CD14-positive monocyte (primary cell): ENCODE data around the gene CCDC167. TPM values are rescaled to one million over a fixed set of nuclear protein-coding genes. Genes with fewer than 3 reads are reported as not detected.

Source experiments
- DNase-seq, 3 donors: peaks; one replicate each; pipeline ENCODE4 v3.0.0-alpha.2; 2011 to 2022
- H2AFZ ChIP-seq: 2 replicates; pipeline ENCODE4 v1.6.0; 2012; ENCODE audit warnings: mild to moderate bottlenecking, low read depth, low read length, inconsistent platforms; ENCODE audit not compliant: insufficient read depth, poor library complexity, severe bottlenecking
- H3K27ac ChIP-seq, 2 donors: 1 replicate in 1 of 2; 2 replicates in 1 of 2; pipeline ENCODE4 v1.5.1; 2012 to 2013; ENCODE audit warnings: low read length in 2 of 2, control low read depth in 1 of 2, inconsistent platforms in 1 of 2, low read depth in 1 of 2, mild to moderate bottlenecking in 1 of 2
- H3K27me3 ChIP-seq, 2 donors: one replicate each; pipeline versions ENCODE4 v1.6.0 to v1.6.1; 2011 to 2013; ENCODE audit warnings: low read length in 2 of 2; ENCODE audit not compliant: control insufficient read depth in 2 of 2, insufficient read depth in 2 of 2
- H3K36me3 ChIP-seq, 2 donors: replicated peaks in 1 of 2; 1 replicate in 1 of 2; 2 replicates in 1 of 2; pipeline versions ENCODE4 v1.5.1 to v1.6.1; 2012 to 2013; ENCODE audit warnings: low read length in 2 of 2, control low read depth in 1 of 2, inconsistent platforms in 1 of 2, mild to moderate bottlenecking in 1 of 2; ENCODE audit not compliant: insufficient read depth in 2 of 2, control insufficient read depth in 1 of 2
- H3K4me1 ChIP-seq, 2 donors: 1 replicate in 1 of 2; 2 replicates in 1 of 2; pipeline versions ENCODE4 v1.5.1 to v1.6.1; 2012 to 2013; ENCODE audit warnings: low read length in 2 of 2, control low read depth in 1 of 2, inconsistent platforms in 1 of 2, mild to moderate bottlenecking in 1 of 2, moderate library complexity in 1 of 2; ENCODE audit not compliant: insufficient read depth in 2 of 2, control insufficient read depth in 1 of 2
- H3K4me2 ChIP-seq: replicated peaks from 2 replicates; pipeline ENCODE3; 2012; ENCODE audit warnings: low read length, moderate library complexity, mild to moderate bottlenecking; ENCODE audit not compliant: poor library complexity, severe bottlenecking; ENCODE audit errors: extremely low read depth
- H3K4me3 ChIP-seq, 3 experiments: fragments of 200-600 bp in 1 of 3; sonication (generic) in 1 of 3; replicated peaks in 1 of 3; 1 replicate in 2 of 3; 2 replicates in 1 of 3; pipeline ENCODE4 v1.5.1; 2011 to 2013; ENCODE audit warnings: low read length in 3 of 3, mild to moderate bottlenecking in 3 of 3, control low read depth in 2 of 3, low read depth in 2 of 3, inconsistent platforms in 1 of 3, moderate library complexity in 1 of 3
- H3K79me2 ChIP-seq: 2 replicates; pipeline ENCODE4 v1.6.0; 2012; ENCODE audit warnings: mild to moderate bottlenecking, control low read depth, inconsistent platforms, low read length, moderate library complexity; ENCODE audit not compliant: insufficient read depth
- H3K9ac ChIP-seq: 2 replicates; pipeline ENCODE4 v1.6.0; 2017; ENCODE audit warnings: low read length, mild to moderate bottlenecking; ENCODE audit not compliant: insufficient read depth, poor library complexity, severe bottlenecking
- H3K9me3 ChIP-seq, 2 donors: replicated peaks in 1 of 2; 1 replicate in 1 of 2; 2 replicates in 1 of 2; pipeline versions ENCODE4 v1.5.1 to v1.6.1; 2012 to 2013; ENCODE audit warnings: low read length in 2 of 2, control low read depth in 1 of 2; ENCODE audit not compliant: control insufficient read depth in 1 of 2, insufficient read depth in 1 of 2
- H4K20me1 ChIP-seq: 2 replicates; pipeline ENCODE4 v1.6.0; 2012; ENCODE audit warnings: mild to moderate bottlenecking, low read length, control low read depth, moderate library complexity; ENCODE audit not compliant: insufficient read depth
- H3K27ac Mint-ChIP-seq, 7 donors: one replicate each; pipeline ENCODE4 v1.8.0; 2020; ENCODE audit warnings: mild to moderate bottlenecking in 7 of 7, mixed read lengths in 7 of 7, moderate library complexity in 6 of 7, inconsistent platforms in 2 of 7
- H3K27me3 Mint-ChIP-seq, 3 donors: one replicate each; pipeline ENCODE4 v1.8.0; 2021 to 2022; ENCODE audit warnings: low read depth in 3 of 3, mild to moderate bottlenecking in 3 of 3, mixed read lengths in 3 of 3, moderate library complexity in 3 of 3, inconsistent platforms in 1 of 3
- H3K36me3 Mint-ChIP-seq, 2 donors: one replicate each; pipeline ENCODE4 v1.8.0; 2020; ENCODE audit warnings: mixed read lengths in 2 of 2, inconsistent platforms in 1 of 2, mild to moderate bottlenecking in 1 of 2
- H3K4me1 Mint-ChIP-seq: one replicate; pipeline ENCODE4 v1.8.0; 2020; ENCODE audit warnings: mild to moderate bottlenecking, mixed read lengths
- H3K4me3 Mint-ChIP-seq, 2 donors: one replicate each; pipeline ENCODE4 v1.8.0; 2020; ENCODE audit warnings: mild to moderate bottlenecking in 2 of 2, mixed read lengths in 2 of 2, moderate library complexity in 1 of 2
- H3K9me3 Mint-ChIP-seq, 7 donors: one replicate each; pipeline ENCODE4 v1.8.0; 2020 to 2022; ENCODE audit warnings: mixed read lengths in 7 of 7, mild to moderate bottlenecking in 6 of 7, moderate library complexity in 6 of 7, inconsistent platforms in 2 of 7
- CTCF ChIP-seq: fragments of 200-600 bp; IDR thresholded peaks from one replicate; pipeline ENCODE4 v1.8.0; 2022; ENCODE audit warnings: antibody characterized with exemption, mild to moderate bottlenecking
- WGBS: methylation state at CpG from one replicate; pipeline ENCODE4 v1.1.5; 2013; ENCODE audit warnings: missing lambda C conversion rate; ENCODE audit not compliant: insufficient coverage; 5-methylcytosine and 5-hydroxymethylcytosine counted together
- intact Hi-C, 2 donors: fragments of 100-400 bp; cut with micrococcal nuclease; formaldehyde crosslinking; loops; one replicate each; pipeline versions ENCODE4 v1.15.0 to v1.15.1; 2023
- polyA plus RNA-seq, 3 donors: library from polyadenylated mRNA; depleted of rRNA in 1 of 3; unstranded in 2 of 3; stranded (reverse) in 1 of 3; fragments of 300-500 nt in 2 of 3; fragments of >200 nt in 1 of 3; fragmentation: Illumina TruSeq in 2 of 3; gene quantifications; 1 replicate in 2 of 3; 2 replicates in 1 of 3; pipeline ENCODE4 v1.2.3, GENCODE V29; 2012 to 2021

Gene CCDC167
- polyA plus RNA-seq, 3 donors, result 12.5 to 22.9 (median 20.7) TPM

- Histone ChIP-seq H3K4me1 (no peaks in the 10 kb centered on the region), H4K20me1 (no peaks in the 10 kb centered on the region), H3K9me3 (no peaks in the 10 kb centered on the region), H3K9ac (no peak overlapping the region), H3K27me3 (no peaks in the 10 kb centered on the region), H3K36me3 (peaks cover 49 to 67% of the 10 kb centered on the region in 2 donors), H3K4me3 (no peak overlapping the region), H2AFZ (no peak overlapping the region), H3K4me2 (no peak overlapping the region), H3K79me2 (no peaks in the 10 kb centered on the region), H3K27ac (no peak overlapping the region)
- Mint-ChIP-seq H3K27ac (peak overlapping the region in 1 of 7 donors; percentile 11), H3K36me3 (peaks cover 64 to 72% of the 10 kb centered on the region in 2 donors), H3K27me3 (peaks cover 0 to 3% (median 0%) of the 10 kb centered on the region in 3 donors), H3K4me3 (no peak overlapping the region), H3K9me3 (no peaks in the 10 kb centered on the region), H3K4me1 (no peaks in the 10 kb centered on the region)
- WGBS, result 100% methylated on average over 3 of the region's 11 CpGs
- TF ChIP-seq CTCF, result no peak
- intact Hi-C loops, result no loop called here
- DNase-seq, result no peak
Measured at GRCh38 chr6:37483252-37483901, 16.3 kb downstream of the CCDC167 start.

DNA sequence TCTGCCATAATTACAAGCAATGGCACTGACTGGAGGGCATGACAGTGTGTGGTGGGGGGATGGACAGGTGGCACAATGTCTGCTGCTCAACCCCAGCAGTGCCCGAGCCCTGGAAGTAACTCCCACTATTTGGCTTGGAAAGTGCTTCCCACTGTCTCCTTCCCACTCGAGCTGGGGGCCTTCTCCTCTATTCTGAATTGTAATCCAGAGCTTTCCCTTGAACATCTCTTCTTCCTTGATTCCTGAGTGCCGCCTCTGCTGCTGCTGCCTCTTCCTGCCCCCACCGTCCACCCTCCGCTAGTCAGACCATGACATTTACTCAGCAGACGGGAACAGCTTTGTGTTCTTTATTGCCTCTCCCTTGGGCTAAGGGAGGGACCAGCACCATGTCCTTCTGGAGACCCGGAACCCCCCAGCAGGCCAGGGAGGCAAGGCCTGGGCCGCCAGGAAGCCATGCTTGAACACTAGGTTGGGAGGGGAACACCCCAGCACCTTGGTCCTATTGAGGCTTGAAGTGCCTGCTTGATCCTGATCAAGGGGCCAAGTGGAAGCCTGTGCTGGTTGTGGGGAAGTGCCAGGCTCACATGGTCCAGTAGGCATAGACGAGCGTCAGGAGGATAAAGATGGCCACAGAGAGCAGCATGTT is 17.0 kb downstream of the CCDC167 start:
- no peaks in the 10 kb centered on the region for H3K9me3 Mint-ChIP-seq
- Histone ChIP-seq H3K4me2 (no peak overlapping the region), H2AFZ (no peak overlapping the region), H3K9me3 (no peaks in the 10 kb centered on the region), H3K4me3 (no peak overlapping the region), H3K36me3 (peaks cover 55 to 74% of the 10 kb centered on the region in 2 donors), H3K27me3 (no peaks in the 10 kb centered on the region), H3K9ac (no peak overlapping the region), H3K79me2 (no peaks in the 10 kb centered on the region), H3K4me1 (no peaks in the 10 kb centered on the region), H3K27ac (no peak overlapping the region), H4K20me1 (no peaks in the 10 kb centered on the region)
- no peak for TF ChIP-seq CTCF
- no peak for DNase-seq
- intact Hi-C loops, result no loop called here
- no peak overlapping the region for H3K4me3 Mint-ChIP-seq
- WGBS, result 88% methylated on average over 5 of the region's 10 CpGs
- H3K27me3 Mint-ChIP-seq, result peaks cover 0 to 1% (median 0%) of the 10 kb centered on the region in 3 donors
- peaks cover 65 to 72% of the 10 kb centered on the region in 2 donors for H3K36me3 Mint-ChIP-seq
- peak overlapping the region in 1 of 7 donors; percentile 9 for H3K27ac Mint-ChIP-seq
- H3K4me1 Mint-ChIP-seq, result no peaks in the 10 kb centered on the region
